Nucleus accumbens (tissue), 56 donors: ENCODE measurements around the gene ANKRD39.
"Not testable (repeated sequence)": the region's sequence is repeated elsewhere in the genome, so short reads cannot be mapped to it uniquely, and the experiment has no call there.

Experiments used
- DNase-seq, 56 donors: peaks; one replicate each; lab custom pipeline; 2025; lab: John Stamatoyannopoulos, UW

ANKRD39 gene

GRCh38 chr2:96874198-96874831, 16.5 kb upstream of the ANKRD39 start:
- DNase-seq: peak in 1 of 56 donors; percentile 28

DNA sequence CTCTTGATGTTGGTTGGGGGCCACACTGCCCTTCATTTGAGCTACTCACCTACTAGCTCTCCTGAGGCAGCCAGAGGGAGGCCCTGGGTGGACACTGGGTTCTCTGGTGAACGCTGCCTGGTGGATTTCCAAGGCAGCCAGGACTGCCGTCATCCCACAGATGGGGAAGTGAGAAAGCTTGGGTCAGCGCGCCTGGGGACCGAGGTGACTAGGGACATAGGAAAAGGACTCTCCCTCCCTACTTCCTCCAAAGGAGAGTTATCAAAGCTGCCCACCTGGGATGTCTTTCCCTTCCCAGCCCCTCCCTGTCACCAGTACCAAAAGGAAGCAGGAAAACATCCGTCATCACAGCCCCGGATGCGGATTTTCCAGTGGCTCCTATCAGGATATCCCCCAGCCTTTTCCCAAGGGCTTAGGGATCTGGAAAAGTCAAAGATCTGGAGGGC, 15.9 kb upstream of the ANKRD39 start:
- DNase-seq: peak in 9 of 56 donors; percentile 10 to 59 (median 33)

DNA sequence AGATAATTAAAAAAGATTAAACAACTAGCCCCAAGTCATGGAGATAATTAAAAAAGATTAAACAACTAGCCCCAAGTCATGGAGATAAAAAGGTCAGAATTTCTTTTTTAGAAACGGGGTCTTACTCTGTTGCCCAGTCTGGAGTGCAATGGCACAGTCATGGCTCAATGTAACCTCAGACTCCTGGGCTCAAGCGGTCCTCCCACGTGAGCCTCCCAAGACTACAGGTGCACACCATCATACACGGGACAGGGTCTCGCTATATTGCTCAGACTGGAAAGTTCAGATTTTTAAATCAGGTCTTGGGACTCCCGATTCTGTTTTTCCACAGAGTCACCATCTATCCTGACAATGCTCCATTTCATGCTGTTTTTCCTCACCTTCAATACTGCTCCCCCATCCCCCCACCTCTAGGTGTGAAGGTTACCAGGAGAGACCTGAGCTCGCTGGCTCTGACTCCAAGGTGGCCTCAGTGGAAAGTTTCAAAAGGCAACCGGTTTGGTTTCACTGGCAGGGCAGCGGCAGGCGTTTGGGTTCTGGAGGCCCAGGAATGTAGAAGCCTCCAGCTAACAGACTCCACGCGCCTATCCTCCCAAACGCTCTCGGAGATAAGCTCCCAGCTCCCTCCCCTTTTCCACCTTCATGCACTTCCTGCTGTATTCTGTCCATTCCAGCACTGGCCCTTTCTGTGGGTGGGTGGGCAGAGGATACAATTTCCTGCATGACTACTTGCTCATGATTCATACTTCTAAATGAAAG, 15.0 kb upstream of the ANKRD39 start:
- DNase-seq: no peak

DNA sequence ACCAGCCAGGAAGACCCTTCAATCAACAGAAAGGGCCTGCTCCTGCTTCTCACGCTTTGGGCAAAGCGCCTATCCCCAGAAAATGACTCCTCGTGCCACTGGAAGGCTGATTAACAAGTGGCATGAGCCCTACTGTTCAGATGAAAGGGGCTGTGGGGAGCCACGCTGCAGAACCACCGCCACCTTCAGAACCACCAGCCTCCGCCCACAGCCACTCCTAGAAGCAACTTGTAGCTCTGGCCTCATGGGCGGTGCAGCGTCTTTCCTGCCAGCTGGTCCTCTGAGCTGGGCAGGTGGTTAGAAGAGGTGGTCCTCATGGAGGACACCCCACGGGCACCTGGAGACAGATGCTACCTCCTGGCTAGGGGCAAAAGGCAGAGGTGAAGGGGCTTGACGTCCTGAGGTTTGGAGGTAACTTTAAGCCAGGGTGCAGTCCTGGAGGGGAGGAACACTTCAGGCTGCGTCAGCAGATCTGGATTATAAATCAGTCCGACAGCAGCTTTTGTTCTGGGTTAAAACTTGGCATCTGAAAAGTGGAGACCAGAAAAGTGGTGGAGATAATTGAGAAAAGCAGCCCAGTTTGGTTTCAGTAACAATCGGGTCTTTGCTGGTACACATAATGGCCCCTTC, 12.9 kb upstream of the ANKRD39 start:
- peak in 24 of 56 donors; percentile 24 to 74 (median 55) for DNase-seq

- DNase-seq: peak in 47 of 56 donors; percentile 41 to 91 (median 69)
These were observed 12.2 kb upstream of the ANKRD39 start, which contains the start of gene SEMA4C for GRCh38 chr2:96869822-96870625. Gene SEMA4C (minus strand): TSS chr2:96870080. CDS start chr2:96867886, 2,194 bp downstream.

GRCh38 chr2:96869281-96869821, 11.5 kb upstream of the ANKRD39 start:
- peak in 42 of 56 donors; percentile 44 to 85 (median 72) for DNase-seq

DNA sequence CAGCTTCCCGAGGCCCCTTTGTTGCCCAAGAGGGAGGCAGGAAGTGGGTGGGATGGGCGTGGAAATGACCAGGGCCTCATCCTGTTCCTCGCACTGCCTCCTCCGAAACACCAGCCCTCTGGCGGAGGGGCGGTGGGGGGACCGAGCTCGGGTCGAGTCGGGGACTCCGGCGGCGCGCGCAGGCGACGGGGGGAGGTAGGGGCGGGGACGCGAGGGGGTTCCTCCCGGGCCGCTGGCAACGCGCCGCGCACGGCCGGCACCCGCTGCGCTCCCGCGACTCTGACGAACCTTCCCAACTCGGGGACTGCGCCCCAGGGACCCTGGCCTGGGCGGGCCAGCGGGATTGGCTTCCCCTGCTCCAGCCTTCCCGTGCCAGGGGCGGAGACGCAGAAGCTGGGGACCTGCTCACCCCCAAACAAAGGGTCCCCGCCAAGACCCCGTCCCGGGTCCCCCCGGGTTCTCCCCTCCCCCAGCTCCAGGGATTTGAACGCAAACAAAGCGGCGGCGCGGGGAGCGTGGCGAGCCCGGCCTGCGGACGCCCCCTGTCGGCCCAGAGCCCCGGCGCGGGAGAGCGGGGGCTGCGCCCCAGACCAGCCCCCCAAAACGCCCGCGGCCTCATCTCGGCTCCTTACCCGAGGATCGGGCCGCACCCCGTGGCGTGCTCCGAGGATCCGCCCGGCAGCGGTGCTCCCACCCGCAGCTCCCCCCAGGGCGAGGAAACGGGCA, 10.9 kb upstream of the ANKRD39 start:
- peak in 47 of 56 donors; percentile 35 to 85 (median 73) for DNase-seq

DNA sequence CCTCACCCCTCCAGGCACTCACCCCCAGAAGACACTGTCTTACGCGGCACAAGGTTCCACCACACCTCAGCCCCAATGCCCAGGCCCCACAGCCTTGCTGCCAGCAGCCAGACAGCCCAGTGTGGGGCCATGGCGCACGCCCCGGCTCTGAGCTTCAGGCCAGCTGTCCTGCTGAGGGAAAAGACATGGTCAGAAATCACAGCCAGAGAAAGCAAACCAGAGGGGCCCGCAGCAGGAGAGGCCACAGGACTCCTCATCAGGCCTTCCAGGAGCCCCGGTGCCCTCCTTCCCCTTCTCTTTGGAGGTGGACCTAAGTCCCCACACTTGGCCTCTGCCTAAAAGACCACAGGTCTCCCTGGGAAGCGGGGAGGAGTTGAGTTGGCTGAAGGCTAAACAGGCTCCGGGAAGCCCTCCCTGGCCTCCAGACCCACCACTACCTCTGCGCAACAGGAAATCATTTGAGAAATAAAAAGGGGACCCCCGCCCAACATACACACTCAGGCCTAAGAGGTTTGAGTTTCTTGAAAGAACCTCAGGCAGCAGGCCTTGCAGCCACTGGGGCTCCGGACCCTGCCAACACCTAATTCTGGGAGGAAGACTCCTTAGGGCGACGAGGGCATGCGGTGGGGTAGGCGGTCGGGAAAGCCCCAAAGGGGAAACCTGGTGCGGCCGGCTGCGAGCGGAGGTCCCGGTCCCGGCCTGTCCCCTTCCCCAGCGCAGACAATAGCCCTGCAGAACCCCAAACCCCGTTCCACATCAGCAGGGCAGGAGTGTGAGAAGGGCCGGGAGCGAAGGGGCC, 10.1 kb upstream of the ANKRD39 start:
- peak in 5 of 56 donors; percentile 19 to 62 (median 28) for DNase-seq

DNA sequence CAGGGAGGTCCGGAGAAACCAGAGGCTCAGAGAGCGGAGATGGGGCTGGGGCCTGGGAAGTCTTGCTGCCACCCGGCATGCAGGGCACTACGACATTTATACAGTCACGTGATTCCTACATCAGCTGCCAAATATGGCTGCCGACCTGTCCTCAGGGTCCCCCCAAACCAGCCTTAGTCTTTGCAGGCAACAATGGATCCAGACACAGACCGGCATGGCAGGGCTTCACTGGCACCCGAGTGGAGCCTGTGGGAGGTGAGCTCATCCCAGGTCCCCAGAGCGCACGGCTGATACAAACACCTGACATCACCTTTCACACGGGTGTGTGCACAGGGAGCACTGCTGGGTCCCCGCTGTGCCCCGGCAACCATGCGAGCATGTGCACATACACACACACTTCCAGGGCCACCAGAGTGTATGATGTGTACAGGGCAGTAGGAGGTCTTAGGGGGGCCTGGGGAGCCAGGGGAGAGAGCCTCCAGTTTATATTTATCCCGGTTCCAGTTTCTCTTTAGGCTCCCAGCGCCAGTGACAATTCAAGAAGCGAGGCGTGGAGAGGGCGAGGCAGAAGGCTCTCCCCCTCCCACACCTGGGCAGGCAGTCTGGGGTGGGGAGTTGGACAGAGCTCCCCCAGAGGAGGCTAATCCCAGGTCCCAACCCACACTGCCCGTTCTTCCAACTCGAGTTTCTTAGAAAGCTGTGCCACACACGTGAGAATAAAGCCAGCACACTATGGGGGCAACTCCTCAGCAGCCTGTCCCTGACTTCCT, 9.4 kb upstream of the ANKRD39 start:
- peak in 8 of 56 donors; percentile 10 to 51 (median 24) for DNase-seq

GRCh38 chr2:96866586-96866985, 8.8 kb upstream of the ANKRD39 start:
- no peak for DNase-seq

DNA sequence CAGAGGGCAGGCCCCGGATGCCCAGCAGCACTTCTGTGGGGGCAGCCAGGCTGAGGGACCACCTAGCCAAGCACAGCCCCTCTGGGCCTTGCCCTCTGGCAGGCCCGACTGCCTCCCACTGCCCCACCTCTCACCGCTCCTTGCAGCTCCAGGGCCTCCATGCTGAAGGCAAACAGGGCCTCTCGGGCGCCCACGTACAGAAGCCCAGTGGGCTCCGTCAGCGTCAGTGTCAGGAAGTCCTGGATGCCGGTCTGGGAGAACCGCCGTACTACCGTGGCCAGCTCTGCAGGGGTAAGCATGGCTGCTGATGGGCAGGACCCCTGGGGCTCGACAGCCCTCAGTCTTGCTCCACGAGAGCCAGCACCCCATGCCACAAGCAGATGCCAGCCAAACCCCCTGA, 8.3 kb upstream of the ANKRD39 start:
- no peak for DNase-seq

- no peak for DNase-seq
These were observed 7.8 kb upstream of the ANKRD39 start for GRCh38 chr2:96865654-96866053.

DNA sequence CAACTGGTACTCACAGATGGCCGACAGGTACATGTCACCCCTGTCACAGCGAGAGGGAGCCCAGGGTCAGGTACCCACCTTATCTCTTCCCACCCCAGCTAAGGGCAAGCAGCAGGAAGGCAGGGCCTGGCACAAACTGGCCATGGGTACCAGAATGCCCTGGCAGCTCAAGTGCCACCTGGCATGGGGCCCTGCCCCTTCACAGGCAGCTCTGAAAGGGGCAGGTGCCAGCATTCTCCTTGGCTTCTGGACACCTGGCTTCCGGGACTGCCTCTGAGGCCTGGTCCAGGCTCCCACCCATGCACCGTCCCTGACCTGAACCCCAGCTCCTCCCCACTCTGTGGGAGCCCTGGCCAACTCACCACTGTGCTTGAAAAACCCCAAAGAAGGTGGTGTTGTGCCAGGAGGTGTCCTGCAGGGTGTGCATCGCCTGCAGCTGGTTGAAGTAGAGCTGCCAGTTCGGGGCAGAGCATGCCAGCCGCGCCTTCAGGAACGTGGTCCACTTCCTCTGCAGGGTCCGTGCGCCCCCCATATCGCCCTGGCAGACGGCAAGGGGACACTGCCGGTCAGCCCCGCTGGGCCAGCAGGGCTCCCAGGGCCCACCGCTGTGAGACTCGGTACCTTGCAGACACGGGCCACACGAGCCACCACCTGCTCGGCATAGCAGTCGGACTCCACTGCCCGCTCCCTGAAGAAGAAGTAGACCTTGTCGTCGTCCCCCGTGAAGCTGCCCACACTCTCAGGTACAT, 6.7 kb upstream of the ANKRD39 start:
- no peak for DNase-seq

GRCh38 chr2:96863575-96864342, 5.9 kb upstream of the ANKRD39 start:
- DNase-seq: no peak

DNA sequence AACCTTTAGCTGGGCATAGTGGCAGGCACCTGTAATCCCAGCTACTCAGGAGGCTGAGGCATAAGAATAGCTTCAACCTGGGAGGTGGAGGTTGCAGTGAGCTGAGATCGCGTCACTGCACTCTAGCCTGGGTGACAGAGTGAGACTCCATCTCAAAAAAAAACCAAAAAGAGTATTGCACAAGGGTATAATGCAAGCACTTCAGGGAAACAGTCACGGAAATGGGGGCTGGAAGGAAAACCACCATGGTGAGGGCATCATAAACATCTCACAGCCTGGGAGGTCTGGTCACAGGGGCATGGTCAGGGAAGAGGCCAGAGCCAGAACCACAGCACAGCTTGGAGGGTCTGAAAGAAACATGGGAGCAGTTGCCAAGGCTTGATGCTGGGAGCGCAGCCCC, 5.2 kb upstream of the ANKRD39 start:
- not testable (repeated sequence) for DNase-seq

- DNase-seq: no peak
These were observed 3.3 kb upstream of the ANKRD39 start for GRCh38 chr2:96861074-96861473.
